KMS-11 (cell line): ENCODE measurements around the gene ARMH3.

Experiments
- H2AFZ ChIP-seq: fragments of 200-600 bp; sonication (generic); 2 replicates; pipeline ENCODE4 v1.6.1; 2016; ENCODE audit warnings: antibody characterized with exemption, mixed run types, low read depth
- H3K27ac ChIP-seq: fragments of 200-600 bp; sonication (generic); 2 replicates; pipeline ENCODE4 v1.6.1; 2016; ENCODE audit warnings: mild to moderate bottlenecking, mixed run types
- H3K27me3 ChIP-seq: fragments of 200-600 bp; sonication (generic); 2 replicates; pipeline ENCODE4 v1.6.1; 2017; ENCODE audit warnings: mild to moderate bottlenecking, low read depth, mixed run types, moderate library complexity; ENCODE audit not compliant: insufficient read depth
- H3K36me3 ChIP-seq: fragments of 200-600 bp; sonication (generic); 2 replicates; pipeline ENCODE4 v1.6.1; 2017; ENCODE audit warnings: mild to moderate bottlenecking, mixed run types; ENCODE audit not compliant: insufficient read depth
- H3K4me1 ChIP-seq: fragments of 200-600 bp; sonication (generic); 2 replicates; pipeline ENCODE4 v1.6.1; 2016; ENCODE audit warnings: mild to moderate bottlenecking, low read depth, mixed run types; ENCODE audit not compliant: poor library complexity, severe bottlenecking
- H3K4me2 ChIP-seq: fragments of 200-600 bp; sonication (generic); 2 replicates; pipeline ENCODE4 v1.7.0; 2016; ENCODE audit warnings: mild to moderate bottlenecking, mixed run types
- H3K4me3 ChIP-seq: fragments of 200-600 bp; sonication (generic); IDR thresholded peaks from 2 replicates; pipeline ENCODE4 v1.6.1; 2017; ENCODE audit warnings: low read depth, low read length, mixed read lengths; ENCODE audit not compliant: insufficient read depth
- H3K79me2 ChIP-seq: fragments of 200-600 bp; sonication (generic); 2 replicates; pipeline ENCODE4 v1.6.1; 2016; ENCODE audit warnings: low read depth, mixed run types; ENCODE audit not compliant: insufficient read depth
- H3K9ac ChIP-seq: fragments of 200-600 bp; sonication (generic); 2 replicates; pipeline ENCODE4 v1.6.1; 2016; ENCODE audit warnings: mild to moderate bottlenecking, mixed run types
- H4K20me1 ChIP-seq: fragments of 200-600 bp; sonication (generic); 2 replicates; pipeline ENCODE4 v1.6.1; 2016; ENCODE audit warnings: mild to moderate bottlenecking, mixed run types; ENCODE audit not compliant: insufficient read depth
- CTCF ChIP-seq: fragments of 200-600 bp; sonication (generic); conservative IDR thresholded peaks from 2 replicates; pipeline ENCODE4 v1.6.1; 2017; ENCODE audit warnings: low read depth, mild to moderate bottlenecking, antibody characterized with exemption, low read length, moderate library complexity, mixed read lengths

Gene ARMH3

GRCh38 chr10:101967713-101968112, 88.3 kb downstream of the ARMH3 start:
- no peak overlapping the region for H3K4me3 ChIP-seq
- H3K79me2 ChIP-seq = no peaks in the 10 kb centered on the region
- no peak overlapping the region for H2AFZ ChIP-seq
- H3K36me3 ChIP-seq = no peaks in the 10 kb centered on the region
- H4K20me1 ChIP-seq = no peaks in the 10 kb centered on the region
- no peak overlapping the region for H3K9ac ChIP-seq
- no peak overlapping the region for H3K4me2 ChIP-seq
- peaks cover 7% of the 10 kb centered on the region for H3K4me1 ChIP-seq
- no peaks in the 10 kb centered on the region for H3K27me3 ChIP-seq
- no peak for TF ChIP-seq CTCF
- H3K27ac ChIP-seq = no peak overlapping the region

GRCh38 chr10:101967119-101967518, 88.9 kb downstream of the ARMH3 start:
- Histone ChIP-seq H3K79me2 (no peaks in the 10 kb centered on the region), H4K20me1 (no peaks in the 10 kb centered on the region), H3K4me2 (no peak overlapping the region), H3K27ac (no peak overlapping the region), H3K27me3 (no peaks in the 10 kb centered on the region), H3K9ac (no peak overlapping the region), H3K36me3 (no peaks in the 10 kb centered on the region), H3K4me3 (no peak overlapping the region), H2AFZ (no peak overlapping the region), H3K4me1 (peaks cover 7% of the 10 kb centered on the region)
- TF ChIP-seq CTCF = no peak

- Histone ChIP-seq H3K27me3 (no peaks in the 10 kb centered on the region), H3K79me2 (no peaks in the 10 kb centered on the region), H3K4me2 (no peak overlapping the region), H3K36me3 (no peaks in the 10 kb centered on the region), H3K4me1 (peaks cover 7% of the 10 kb centered on the region), H3K4me3 (no peak overlapping the region), H4K20me1 (no peaks in the 10 kb centered on the region), H3K27ac (no peak overlapping the region), H2AFZ (no peak overlapping the region), H3K9ac (no peak overlapping the region)
- no peak for TF ChIP-seq CTCF
These were observed 90.8 kb downstream of the ARMH3 start for GRCh38 chr10:101965075-101965765.

GRCh38 chr10:101961591-101962498, 94.1 kb downstream of the ARMH3 start:
- H3K27ac ChIP-seq = no peak overlapping the region
- H4K20me1 ChIP-seq = no peaks in the 10 kb centered on the region
- no peak overlapping the region for H2AFZ ChIP-seq
- no peak overlapping the region for H3K4me3 ChIP-seq
- no peaks in the 10 kb centered on the region for H3K36me3 ChIP-seq
- no peaks in the 10 kb centered on the region for H3K27me3 ChIP-seq
- no peak overlapping the region for H3K9ac ChIP-seq
- H3K4me2 ChIP-seq = no peak overlapping the region
- no peaks in the 10 kb centered on the region for H3K79me2 ChIP-seq
- no peaks in the 10 kb centered on the region for H3K4me1 ChIP-seq
- TF ChIP-seq CTCF = no peak
